GM12892 (cell line): ENCODE data around the gene RECK.

ENCODE experiments used
- DNase-seq: peaks from one replicate; pipeline ENCODE4 v3.0.0; 2011; ENCODE audit not compliant: insufficient read length
- FAIRE-seq: peaks from 2 replicates; lab custom pipeline; 2011; peaks lifted over from hg19 to GRCh38; lab: Jason Lieb, UNC
- POLR2A ChIP-seq: IDR thresholded peaks from 2 replicates; pipeline ENCODE4 v1.6.1; 2011; ENCODE audit warnings: low read depth, low read length, control low read depth
- POLR2AphosphoS5 ChIP-seq: IDR thresholded peaks from 2 replicates; pipeline ENCODE4 v1.6.1; 2011; ENCODE audit warnings: low read depth, low read length, control low read depth
- TAF1 ChIP-seq: IDR thresholded peaks from 2 replicates; pipeline ENCODE4 v1.6.1; 2011; ENCODE audit warnings: low read depth, mild to moderate bottlenecking, control low read depth, low read length, borderline replicate concordance

The RECK gene

GRCh38 chr9:36031774-36032555 is 4.7 kb upstream of the RECK start:
- FAIRE-seq (no peak), DNase-seq (no peak)
- TF ChIP-seq TAF1, result no peak
- TF ChIP-seq POLR2A, result no peak
- no peak for TF ChIP-seq POLR2AphosphoS5

GRCh38 chr9:36033788-36034187 is 2.9 kb upstream of the RECK start:
- TF ChIP-seq POLR2A (no peak), POLR2AphosphoS5 (no peak), TAF1 (no peak)
- DNase-seq (no peak), FAIRE-seq (no peak)

GRCh38 chr9:36034234-36034633 is 2.5 kb upstream of the RECK start:
- DNase-seq (no peak), FAIRE-seq (no peak)

GRCh38 chr9:36035006-36035405 is 1.7 kb upstream of the RECK start:
- no peak for FAIRE-seq
- no peak for DNase-seq
- TF ChIP-seq TAF1, result no peak
- no peak for TF ChIP-seq POLR2AphosphoS5
- TF ChIP-seq POLR2A, result no peak

More at GRCh38 chr9:36034234-36034633, 2.5 kb upstream of the RECK start:
- TF ChIP-seq POLR2A (no peak), POLR2AphosphoS5 (no peak), TAF1 (no peak)

- FAIRE-seq (no peak), DNase-seq (no peak)
- TF ChIP-seq TAF1 (no peak), POLR2AphosphoS5 (no peak), POLR2A (no peak)
These were observed 397 bp upstream of the RECK start for GRCh38 chr9:36036253-36036779.

GRCh38 chr9:36037549-36038122 is 923 bp downstream of the RECK start:
- no peak for DNase-seq
- FAIRE-seq, result no peak

GRCh38 chr9:36039121-36039520 is 2.4 kb downstream of the RECK start:
- DNase-seq (no peak), FAIRE-seq (no peak)
- TF ChIP-seq POLR2AphosphoS5 (no peak), POLR2A (no peak), TAF1 (no peak)

More at GRCh38 chr9:36037549-36038122, 923 bp downstream of the RECK start:
- TF ChIP-seq POLR2A (no peak), TAF1 (no peak), POLR2AphosphoS5 (no peak)

- FAIRE-seq, result no peak
These were observed 3.0 kb downstream of the RECK start for GRCh38 chr9:36039696-36040095.

GRCh38 chr9:36040271-36040925 is 3.7 kb downstream of the RECK start:
- FAIRE-seq (no peak), DNase-seq (no peak)
- TF ChIP-seq TAF1 (no peak), POLR2AphosphoS5 (no peak), POLR2A (no peak)

More at GRCh38 chr9:36039696-36040095, 3.0 kb downstream of the RECK start:
- DNase-seq, result no peak
- no peak for TF ChIP-seq TAF1
- no peak for TF ChIP-seq POLR2AphosphoS5
- no peak for TF ChIP-seq POLR2A

GRCh38 chr9:36041506-36041905 is 4.8 kb downstream of the RECK start:
- FAIRE-seq (no peak), DNase-seq (no peak)
- TF ChIP-seq TAF1 (no peak), POLR2A (no peak), POLR2AphosphoS5 (no peak)

- DNase-seq (no peak), FAIRE-seq (no peak)
- TF ChIP-seq TAF1 (no peak), POLR2AphosphoS5 (no peak), POLR2A (no peak)
These were observed 8.9 kb downstream of the RECK start for GRCh38 chr9:36045610-36046009.
